Pancreas (tissue), 10 donors: ENCODE data around the gene SRGAP3. TPM values are rescaled to one million over a fixed set of nuclear protein-coding genes. Genes with fewer than 3 reads are reported as not detected.

ENCODE experiments used
- ATAC-seq, 4 donors: fragments of 200-7000 bp; cut with Tn5 transposase; one replicate each; pipeline versions ENCODE4 v1.8.0 to v1.9.1; 2020; ENCODE audit warnings: mild to moderate bottlenecking in 4 of 4, moderate library complexity in 4 of 4
- DNase-seq, 6 donors: peaks; one replicate each; pipeline ENCODE4 v3.0.0-alpha.2; 2020
- FAIRE-seq: peaks from 2 replicates; lab custom pipeline; 2012; peaks lifted over from hg19 to GRCh38; lab: Jason Lieb, UNC
- H3K27ac ChIP-seq, 4 donors: fragments of 200-600 bp; sonication (generic); 1 replicate in 3 of 4; 2 replicates in 1 of 4; pipeline versions ENCODE4 v1.5.0 to v1.8.0; 2020
- H3K27me3 ChIP-seq, 4 donors: fragments of 200-600 bp; one replicate each; pipeline ENCODE4 v1.8.0; 2021
- H3K36me3 ChIP-seq, 3 donors: fragments of 200-600 bp; sonication (generic) in 1 of 3; one replicate each; pipeline versions ENCODE4 v1.5.0 to v1.8.0; 2020 to 2021
- H3K4me1 ChIP-seq, 3 donors: fragments of 200-600 bp; one replicate each; pipeline ENCODE4 v1.8.0; 2021
- H3K4me3 ChIP-seq, 4 donors: fragments of 200-600 bp; sonication (generic) in 2 of 4; one replicate each; pipeline versions ENCODE4 v1.5.0 to v1.8.0; 2020 to 2021
- H3K9me3 ChIP-seq, 4 donors: fragments of 200-600 bp; one replicate each; pipeline ENCODE4 v1.8.0; 2021
- CTCF ChIP-seq, 4 donors: fragments of 200-600 bp; sonication (generic) in 3 of 4; IDR thresholded peaks; one replicate each; pipeline versions ENCODE4 v1.5.0 to v1.8.0; 2021; ENCODE audit warnings: antibody characterized with exemption in 4 of 4
- WGBS, 2 donors: extraction: QIAGEN DNeasy Blood & Tissue Kit; methylation state at CpG; one replicate each; pipeline ENCODE4 v1.1.7; 2013; 5-methylcytosine and 5-hydroxymethylcytosine counted together
- intact Hi-C, 3 donors: fragments of 100-400 bp; cut with DNase I; formaldehyde crosslinking; loops; one replicate each; pipeline versions ENCODE4 v1.11.1 to v1.14.2; 2022
- polyA plus RNA-seq, 2 donors: library from polyadenylated mRNA; stranded (reverse); fragments of 200-250 nt; gene quantifications; one replicate each; pipeline ENCODE4 v1.2.3, GENCODE V29; 2013
- total RNA-seq, 6 donors: library from RNA; stranded (reverse); fragmentation: NEBNext Ultra II Directional in 4 of 6; extraction: Animal tissue kit (Norgen Biotek cat#: 25700) in 4 of 6; gene quantifications; one replicate each; pipeline versions ENCODE4 v1.2.1 to v1.2.4, GENCODE V29; 2021 to 2023
- donor health status: healthy with polysubstance abuse.
- donor health status: DM: no; HTN: no; CAD: no; lungs with moderate emphysema.
- donor health status: DM: no; HTN: no; CAD: no.
- donor health status: control.
- donor health status: control.
- donor health status: Bipolar disorder and iron deficiency.
- donor health status: DM: yes; HTN: yes; CAD: no.
- donor health status: DM: no; HTN: no; CAD: no.
- donor health status: DM: no; HTN: no; CAD: no.
- donor health status: DM: yes; HTN: yes; CAD: no.

Gene SRGAP3
- total and polyA plus RNA-seq, 8 donors, result 1.9 to 6.5 (median 3.0) TPM

GRCh38 chr3:8976540-8977182 is 272.8 kb downstream of the SRGAP3 start:
- TF ChIP-seq CTCF (IDR thresholded peaks at IDR 0.05), result no peak
- H3K9me3 ChIP-seq, result no peaks in the 10 kb centered on the region
- no peak for FAIRE-seq
- ATAC-seq, result no peak
- H3K27me3 ChIP-seq, result no peaks in the 10 kb centered on the region
- H3K27ac ChIP-seq, result no peak overlapping the region
- no peaks in the 10 kb centered on the region for H3K4me1 ChIP-seq
- no peak overlapping the region for H3K4me3 ChIP-seq
- DNase-seq, result no peak
- WGBS, 2 donors, result 42 to 63% methylated on average over 6 of the region's 6 CpGs
- no peaks in the 10 kb centered on the region for H3K36me3 ChIP-seq
- intact Hi-C loops, result no loop called here

DNA sequence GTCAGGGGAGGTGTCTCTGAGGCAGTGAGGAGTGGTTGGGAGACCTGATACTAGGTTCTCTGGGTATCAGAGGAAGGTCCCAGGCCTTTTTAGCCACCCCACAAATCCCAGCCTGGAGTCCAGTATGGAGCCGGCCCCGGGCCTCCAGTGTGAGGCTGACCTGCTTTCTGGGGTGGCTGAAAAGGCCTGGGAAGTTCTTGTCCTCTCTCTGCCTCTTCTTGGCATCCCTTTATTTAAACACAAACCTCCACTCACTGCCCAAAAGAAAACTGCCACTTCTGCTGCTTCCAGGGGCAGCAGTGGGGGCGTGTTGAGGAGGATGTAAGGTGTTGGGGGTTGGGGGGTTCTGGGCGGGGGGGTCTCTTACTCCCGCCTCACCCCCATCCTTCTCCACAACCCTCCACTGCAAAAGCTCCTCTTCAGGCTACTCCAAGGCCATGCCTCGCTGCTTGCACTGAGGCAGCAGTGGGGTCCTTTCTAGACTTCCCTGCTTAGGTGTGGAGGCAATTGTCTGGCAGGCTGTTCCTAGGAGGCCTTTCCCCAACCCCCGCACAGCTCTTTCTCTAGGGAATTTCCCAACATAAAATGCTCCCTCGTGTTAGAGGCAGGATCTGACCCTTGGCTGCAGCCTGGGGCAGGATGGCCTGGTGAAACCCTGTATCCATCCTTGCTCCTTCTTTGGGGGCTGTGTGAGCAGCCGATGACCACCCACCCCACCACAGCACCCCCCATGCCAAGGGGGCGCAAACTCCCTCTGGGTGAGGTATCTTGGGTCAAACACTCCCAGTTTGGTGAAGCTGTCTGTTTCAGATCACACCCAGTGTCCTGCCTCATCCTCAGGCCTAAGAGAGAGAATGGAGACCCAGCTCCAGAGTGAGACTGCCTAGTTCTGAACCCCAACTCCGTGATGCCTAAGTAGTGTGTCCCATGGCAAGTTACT is 274.1 kb downstream of the SRGAP3 start:
- intact Hi-C loops, result no loop called here
- Histone ChIP-seq H3K27me3 (no peaks in the 10 kb centered on the region), H3K9me3 (no peaks in the 10 kb centered on the region), H3K4me1 (no peaks in the 10 kb centered on the region), H3K4me3 (no peak overlapping the region), H3K36me3 (no peaks in the 10 kb centered on the region), H3K27ac (no peak overlapping the region)
- TF ChIP-seq CTCF (IDR thresholded peaks at IDR 0.05), result no peak
- FAIRE-seq (no peak), ATAC-seq (no peak), DNase-seq (no peak)
- 46 to 60% methylated on average over 11 of the region's 11 CpGs for WGBS, 2 donors

- Histone ChIP-seq H3K36me3 (no peaks in the 10 kb centered on the region), H3K27me3 (no peaks in the 10 kb centered on the region), H3K9me3 (no peaks in the 10 kb centered on the region), H3K4me1 (no peaks in the 10 kb centered on the region), H3K27ac (no peak overlapping the region), H3K4me3 (no peak overlapping the region)
- FAIRE-seq (no peak), DNase-seq (no peak), ATAC-seq (no peak)
- no peak for TF ChIP-seq CTCF (IDR thresholded peaks at IDR 0.05)
- intact Hi-C loops, result loop anchor here in 1 of 3 donors (5.0 kb wide), 1 partner anchor 328 kb away; no protein-coding TSS in a partner anchor
- 77 to 84% methylated on average over 2 of the region's 2 CpGs for WGBS, 2 donors
Measured at GRCh38 chr3:8974458-8974857, 275.0 kb downstream of the SRGAP3 start.

- H3K4me3 ChIP-seq, result no peak overlapping the region
- 88 to 93% methylated on average over 2 of the region's 2 CpGs for WGBS, 2 donors
- H3K36me3 ChIP-seq, result no peaks in the 10 kb centered on the region
- intact Hi-C loops, result loop anchor here in 1 of 3 donors (5.0 kb wide), 1 partner anchor 330 kb away; no protein-coding TSS in a partner anchor
- no peaks in the 10 kb centered on the region for H3K9me3 ChIP-seq
- H3K27me3 ChIP-seq, result no peaks in the 10 kb centered on the region
- no peak for FAIRE-seq
- no peaks in the 10 kb centered on the region for H3K4me1 ChIP-seq
- H3K27ac ChIP-seq, result no peak overlapping the region
- no peak for TF ChIP-seq CTCF (IDR thresholded peaks at IDR 0.05)
- no peak for ATAC-seq
- DNase-seq, result no peak
Measured at GRCh38 chr3:8972639-8973038, 276.8 kb downstream of the SRGAP3 start.
